CD14-positive monocyte (primary cell): ENCODE data around the gene MON2. TPM values are rescaled to one million over a fixed set of nuclear protein-coding genes. Genes with fewer than 3 reads are reported as not detected.
A peak's percentile ranks its signal among the peaks of the same experiment; 100 is the strongest.

Source experiments
- DNase-seq, 3 donors: peaks; one replicate each; pipeline ENCODE4 v3.0.0-alpha.2; 2011 to 2022
- H2AFZ ChIP-seq: 2 replicates; pipeline ENCODE4 v1.6.0; 2012; ENCODE audit warnings: mild to moderate bottlenecking, low read depth, low read length, inconsistent platforms; ENCODE audit not compliant: insufficient read depth, poor library complexity, severe bottlenecking
- H3K27ac ChIP-seq, 2 donors: 1 replicate in 1 of 2; 2 replicates in 1 of 2; pipeline ENCODE4 v1.5.1; 2012 to 2013; ENCODE audit warnings: low read length in 2 of 2, control low read depth in 1 of 2, inconsistent platforms in 1 of 2, low read depth in 1 of 2, mild to moderate bottlenecking in 1 of 2
- H3K27me3 ChIP-seq, 2 donors: one replicate each; pipeline versions ENCODE4 v1.6.0 to v1.6.1; 2011 to 2013; ENCODE audit warnings: low read length in 2 of 2; ENCODE audit not compliant: control insufficient read depth in 2 of 2, insufficient read depth in 2 of 2
- H3K36me3 ChIP-seq, 2 donors: replicated peaks in 1 of 2; 1 replicate in 1 of 2; 2 replicates in 1 of 2; pipeline versions ENCODE4 v1.5.1 to v1.6.1; 2012 to 2013; ENCODE audit warnings: low read length in 2 of 2, control low read depth in 1 of 2, inconsistent platforms in 1 of 2, mild to moderate bottlenecking in 1 of 2; ENCODE audit not compliant: insufficient read depth in 2 of 2, control insufficient read depth in 1 of 2
- H3K4me1 ChIP-seq, 2 donors: 1 replicate in 1 of 2; 2 replicates in 1 of 2; pipeline versions ENCODE4 v1.5.1 to v1.6.1; 2012 to 2013; ENCODE audit warnings: low read length in 2 of 2, control low read depth in 1 of 2, inconsistent platforms in 1 of 2, mild to moderate bottlenecking in 1 of 2, moderate library complexity in 1 of 2; ENCODE audit not compliant: insufficient read depth in 2 of 2, control insufficient read depth in 1 of 2
- H3K4me2 ChIP-seq: replicated peaks from 2 replicates; pipeline ENCODE3; 2012; ENCODE audit warnings: low read length, moderate library complexity, mild to moderate bottlenecking; ENCODE audit not compliant: poor library complexity, severe bottlenecking; ENCODE audit errors: extremely low read depth
- H3K4me3 ChIP-seq, 3 experiments: fragments of 200-600 bp in 1 of 3; sonication (generic) in 1 of 3; replicated peaks in 1 of 3; 1 replicate in 2 of 3; 2 replicates in 1 of 3; pipeline ENCODE4 v1.5.1; 2011 to 2013; ENCODE audit warnings: low read length in 3 of 3, mild to moderate bottlenecking in 3 of 3, control low read depth in 2 of 3, low read depth in 2 of 3, inconsistent platforms in 1 of 3, moderate library complexity in 1 of 3
- H3K79me2 ChIP-seq: 2 replicates; pipeline ENCODE4 v1.6.0; 2012; ENCODE audit warnings: mild to moderate bottlenecking, control low read depth, inconsistent platforms, low read length, moderate library complexity; ENCODE audit not compliant: insufficient read depth
- H3K9ac ChIP-seq: 2 replicates; pipeline ENCODE4 v1.6.0; 2017; ENCODE audit warnings: low read length, mild to moderate bottlenecking; ENCODE audit not compliant: insufficient read depth, poor library complexity, severe bottlenecking
- H3K9me3 ChIP-seq, 2 donors: replicated peaks in 1 of 2; 1 replicate in 1 of 2; 2 replicates in 1 of 2; pipeline versions ENCODE4 v1.5.1 to v1.6.1; 2012 to 2013; ENCODE audit warnings: low read length in 2 of 2, control low read depth in 1 of 2; ENCODE audit not compliant: control insufficient read depth in 1 of 2, insufficient read depth in 1 of 2
- H4K20me1 ChIP-seq: 2 replicates; pipeline ENCODE4 v1.6.0; 2012; ENCODE audit warnings: mild to moderate bottlenecking, low read length, control low read depth, moderate library complexity; ENCODE audit not compliant: insufficient read depth
- H3K27ac Mint-ChIP-seq, 7 donors: one replicate each; pipeline ENCODE4 v1.8.0; 2020; ENCODE audit warnings: mild to moderate bottlenecking in 7 of 7, mixed read lengths in 7 of 7, moderate library complexity in 6 of 7, inconsistent platforms in 2 of 7
- H3K27me3 Mint-ChIP-seq, 3 donors: one replicate each; pipeline ENCODE4 v1.8.0; 2021 to 2022; ENCODE audit warnings: low read depth in 3 of 3, mild to moderate bottlenecking in 3 of 3, mixed read lengths in 3 of 3, moderate library complexity in 3 of 3, inconsistent platforms in 1 of 3
- H3K36me3 Mint-ChIP-seq, 2 donors: one replicate each; pipeline ENCODE4 v1.8.0; 2020; ENCODE audit warnings: mixed read lengths in 2 of 2, inconsistent platforms in 1 of 2, mild to moderate bottlenecking in 1 of 2
- H3K4me1 Mint-ChIP-seq: one replicate; pipeline ENCODE4 v1.8.0; 2020; ENCODE audit warnings: mild to moderate bottlenecking, mixed read lengths
- H3K4me3 Mint-ChIP-seq, 2 donors: one replicate each; pipeline ENCODE4 v1.8.0; 2020; ENCODE audit warnings: mild to moderate bottlenecking in 2 of 2, mixed read lengths in 2 of 2, moderate library complexity in 1 of 2
- H3K9me3 Mint-ChIP-seq, 7 donors: one replicate each; pipeline ENCODE4 v1.8.0; 2020 to 2022; ENCODE audit warnings: mixed read lengths in 7 of 7, mild to moderate bottlenecking in 6 of 7, moderate library complexity in 6 of 7, inconsistent platforms in 2 of 7
- WGBS: methylation state at CpG from one replicate; pipeline ENCODE4 v1.1.5; 2013; ENCODE audit warnings: missing lambda C conversion rate; ENCODE audit not compliant: insufficient coverage; 5-methylcytosine and 5-hydroxymethylcytosine counted together
- intact Hi-C, 2 donors: fragments of 100-400 bp; cut with micrococcal nuclease; formaldehyde crosslinking; loops; one replicate each; pipeline versions ENCODE4 v1.15.0 to v1.15.1; 2023
- polyA minus RNA-seq: library from RNA; depleted of rRNA, polyadenylated mRNA; stranded (reverse); fragments of >200 nt; gene quantifications from 2 replicates; pipeline ENCODE4 v1.2.3, GENCODE V29; 2012
- polyA plus RNA-seq, 3 donors: library from polyadenylated mRNA; depleted of rRNA in 1 of 3; unstranded in 2 of 3; stranded (reverse) in 1 of 3; fragments of 300-500 nt in 2 of 3; fragments of >200 nt in 1 of 3; fragmentation: Illumina TruSeq in 2 of 3; gene quantifications; 1 replicate in 2 of 3; 2 replicates in 1 of 3; pipeline ENCODE4 v1.2.3, GENCODE V29; 2012 to 2021
- total RNA-seq, 12 experiments: library from RNA in 1 of 12; stranded (reverse) in 1 of 12; fragments of 120-200 nt in 1 of 12; gene quantifications; one replicate each; pipeline ENCODE4 v1.2.4 and lab custom pipeline; 2013 to 2026; ENCODE audit warnings: mixed read lengths in 6 of 12, inconsistent platforms in 1 of 12
- TF ChIP-seq, protein P1 (sequence below): fragments of 200-600 bp; IDR thresholded peaks from one replicate; pipeline ENCODE4 v1.8.0; 2022; ENCODE audit warnings: antibody characterized with exemption, mild to moderate bottlenecking

MON2 gene
- 29.7 TPM for total RNA-seq (2013)
- polyA plus RNA-seq = 10 to 100 TPM in 1 of 3 donors, 1 to 10 TPM in 2; 6.8 to 17.0 (median 9.6) TPM
- polyA minus RNA-seq = 20.9 and 22.1 TPM in 2 replicates
- total RNA-seq (lab: John Stamatoyannopoulos, UW) = 52.8 to 188 (median 142) reads per million in 11 experiments

DNA sequence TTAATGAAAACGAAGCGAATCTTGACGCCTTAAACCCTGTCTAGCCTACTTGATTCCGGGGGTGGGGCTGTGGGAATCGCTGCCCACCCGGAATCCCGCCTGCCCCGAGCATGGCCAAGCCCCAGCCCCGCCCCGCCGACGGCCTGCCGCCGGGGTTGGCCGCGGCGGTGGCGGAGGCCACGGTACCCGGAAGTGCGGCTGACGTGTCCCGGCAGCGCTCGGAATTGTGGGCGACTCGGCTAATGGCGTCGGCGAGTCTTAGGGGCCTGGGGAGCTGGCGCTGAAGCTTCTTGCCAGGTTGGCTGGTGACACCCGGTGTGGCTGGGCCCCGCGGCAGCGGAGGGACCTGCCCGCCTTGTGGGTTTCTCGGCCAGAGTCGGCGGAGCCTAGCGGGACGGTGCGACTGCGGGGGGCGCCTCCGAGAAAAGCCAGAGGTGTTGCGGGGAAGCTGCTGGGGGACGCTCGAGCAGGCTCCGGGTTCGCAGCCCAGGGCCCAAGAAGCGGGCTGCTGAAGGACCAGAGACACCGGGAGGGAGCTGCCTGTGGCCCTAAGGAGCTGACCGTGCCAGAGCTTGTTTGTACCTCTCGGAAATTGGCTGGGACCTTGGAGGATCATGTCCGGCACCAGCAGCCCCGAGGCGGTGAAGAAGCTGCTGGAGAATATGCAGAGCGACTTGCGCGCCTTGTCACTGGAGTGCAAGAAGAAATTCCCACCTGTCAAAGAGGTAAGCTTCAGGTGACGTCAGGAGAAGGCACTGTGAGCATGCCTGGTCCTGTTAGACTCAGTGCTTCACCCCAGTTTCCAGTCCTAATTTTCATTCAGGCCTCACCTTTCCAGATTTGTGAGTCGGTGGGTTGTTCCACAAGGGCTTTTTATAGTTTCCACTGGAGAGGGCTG is at the start of gene MON2:
MON2 (plus strand) TSS at position 233 of the 898 bp plus-strand sequence; CDS start at position 615, 382 bp downstream.
- DNase-seq = peak; percentile 76 to 84 (median 81)
- Histone ChIP-seq H3K4me3 (peak within 1 kb of the TSS; percentile 65 to 78 (median 71)), H3K9ac (peak within 1 kb of the TSS; percentile 95), H3K9me3 (peaks cover 15% of the 10 kb centered on the region in 2 donors), H3K27ac (peak within 1 kb of the TSS; percentile 73 to 93), H4K20me1 (peaks cover 23% of the 10 kb centered on the region), H2AFZ (peak within 1 kb of the TSS; percentile 97), H3K4me1 (peaks cover 21 to 29% of the 10 kb centered on the region in 2 donors), H3K4me2 (peak within 1 kb of the TSS; percentile 81), H3K36me3 (peaks cover 2 to 16% of the 10 kb centered on the region in 2 donors), H3K79me2 (peaks cover 55% of the 10 kb centered on the region), H3K27me3 (no peaks in the 10 kb centered on the region)
- H3K4me3 Mint-ChIP-seq = peak within 1 kb of the TSS; percentile 89 to 94
- peaks cover 0 to 3% (median 1%) of the 10 kb centered on the region in 3 donors for H3K27me3 Mint-ChIP-seq
- under 1% methylated on average over 60 of the region's 62 CpGs for WGBS
- intact Hi-C loops = no loop called here
- peaks cover 8 to 22% (median 17%) of the 10 kb centered on the region in 7 donors for H3K9me3 Mint-ChIP-seq
- no peaks in the 10 kb centered on the region for H3K36me3 Mint-ChIP-seq
- TF ChIP-seq, protein P1, sequence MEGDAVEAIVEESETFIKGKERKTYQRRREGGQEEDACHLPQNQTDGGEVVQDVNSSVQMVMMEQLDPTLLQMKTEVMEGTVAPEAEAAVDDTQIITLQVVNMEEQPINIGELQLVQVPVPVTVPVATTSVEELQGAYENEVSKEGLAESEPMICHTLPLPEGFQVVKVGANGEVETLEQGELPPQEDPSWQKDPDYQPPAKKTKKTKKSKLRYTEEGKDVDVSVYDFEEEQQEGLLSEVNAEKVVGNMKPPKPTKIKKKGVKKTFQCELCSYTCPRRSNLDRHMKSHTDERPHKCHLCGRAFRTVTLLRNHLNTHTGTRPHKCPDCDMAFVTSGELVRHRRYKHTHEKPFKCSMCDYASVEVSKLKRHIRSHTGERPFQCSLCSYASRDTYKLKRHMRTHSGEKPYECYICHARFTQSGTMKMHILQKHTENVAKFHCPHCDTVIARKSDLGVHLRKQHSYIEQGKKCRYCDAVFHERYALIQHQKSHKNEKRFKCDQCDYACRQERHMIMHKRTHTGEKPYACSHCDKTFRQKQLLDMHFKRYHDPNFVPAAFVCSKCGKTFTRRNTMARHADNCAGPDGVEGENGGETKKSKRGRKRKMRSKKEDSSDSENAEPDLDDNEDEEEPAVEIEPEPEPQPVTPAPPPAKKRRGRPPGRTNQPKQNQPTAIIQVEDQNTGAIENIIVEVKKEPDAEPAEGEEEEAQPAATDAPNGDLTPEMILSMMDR = no peak
- peaks cover 30% of the 10 kb centered on the region for H3K4me1 Mint-ChIP-seq
- H3K27ac Mint-ChIP-seq = peak within 1 kb of the TSS; percentile 96 to 99 (median 97)

GRCh38 chr12:62426089-62426488 is 40.5 kb upstream of the MON2 start:
- Histone ChIP-seq H3K36me3 (no peaks in the 10 kb centered on the region), H2AFZ (no peak overlapping the region), H3K4me3 (no peak overlapping the region), H3K9me3 (peaks cover 15 to 16% of the 10 kb centered on the region in 2 donors), H3K4me2 (no peak overlapping the region), H3K27me3 (no peaks in the 10 kb centered on the region), H3K79me2 (no peaks in the 10 kb centered on the region), H3K9ac (no peak overlapping the region), H4K20me1 (no peaks in the 10 kb centered on the region), H3K4me1 (no peaks in the 10 kb centered on the region), H3K27ac (no peak overlapping the region)
- H3K4me3 Mint-ChIP-seq = no peak overlapping the region
- no CpG with 5 or more reads among the region's 3 CpGs for WGBS
- H3K36me3 Mint-ChIP-seq = no peaks in the 10 kb centered on the region
- DNase-seq = no peak
- no peaks in the 10 kb centered on the region for H3K4me1 Mint-ChIP-seq
- peaks cover 20 to 49% (median 38%) of the 10 kb centered on the region in 7 donors for H3K9me3 Mint-ChIP-seq
- TF ChIP-seq, protein P1 = no peak
- no peak overlapping the region for H3K27ac Mint-ChIP-seq
- H3K27me3 Mint-ChIP-seq = peaks cover 0 to 1% (median 0%) of the 10 kb centered on the region in 3 donors
- intact Hi-C loops = no loop called here
